Measurements from ENCODE around the gene CACHD1.

GRCh38 chr1:64527165-64527564 is 57.2 kb downstream of the CACHD1 start:
- TF ChIP-seq CTCF (IDR thresholded peaks at IDR 0.05) (no peak), POLR2A (IDR thresholded peaks at IDR 0.05) (no peak)
